Activated CD8-positive, alpha-beta T cell treated with anti-CD3 and anti-CD28 coated beads for 36 hours (primary cell): Measurements from ENCODE around the gene MYOZ3. TPM values are rescaled to one million over a fixed set of nuclear protein-coding genes. Genes with fewer than 3 reads are reported as not detected.

Source experiments
- ATAC-seq: fragments of 200-7000 bp; cut with Tn5 transposase; one replicate; pipeline ENCODE4 v1.10.0; 2021; ENCODE audit warnings: mild to moderate bottlenecking, moderate library complexity
- CTCF ChIA-PET: fragments of 350-600 bp; sonication (Branson Sonifier 250); formaldehyde crosslinking; loops from one replicate; lab custom pipeline; 2021; ENCODE audit warnings: antibody characterized with exemption; lab: Charles Lee
- POLR2A ChIA-PET: fragments of 350-600 bp; sonication (Branson Sonifier 250); formaldehyde crosslinking; loops from one replicate; lab custom pipeline; 2021; ENCODE audit warnings: antibody characterized with exemption; lab: Charles Lee
- DNase-seq: peaks from one replicate; pipeline ENCODE4 v3.0.0-alpha.2; 2020
- H3K27ac Mint-ChIP-seq: one replicate; pipeline ENCODE4 v1.8.0; 2021; ENCODE audit warnings: mild to moderate bottlenecking, mixed read lengths
- H3K27me3 Mint-ChIP-seq: one replicate; pipeline ENCODE4 v1.8.0; 2021; ENCODE audit warnings: mixed read lengths
- H3K36me3 Mint-ChIP-seq: one replicate; pipeline ENCODE4 v1.8.0; 2021; ENCODE audit warnings: low read depth, mixed read lengths
- H3K4me1 Mint-ChIP-seq: one replicate; pipeline ENCODE4 v1.8.0; 2021; ENCODE audit warnings: low read depth, mixed read lengths
- H3K4me3 Mint-ChIP-seq: one replicate; pipeline ENCODE4 v1.8.0; 2021; ENCODE audit warnings: mild to moderate bottlenecking, moderate library complexity, mixed read lengths
- H3K9me3 Mint-ChIP-seq: one replicate; pipeline ENCODE4 v1.8.0; 2021; ENCODE audit warnings: mixed read lengths
- CTCF ChIP-seq: fragments of 200-600 bp; IDR thresholded peaks from one replicate; pipeline ENCODE4 v1.8.0; 2022; ENCODE audit warnings: antibody characterized with exemption, mild to moderate bottlenecking
- intact Hi-C: fragments of 100-400 bp; cut with micrococcal nuclease; formaldehyde crosslinking; loops from one replicate; pipeline ENCODE4 v1.10.0; 2022
- total RNA-seq, 2 experiments: library from RNA; stranded (reverse); gene quantifications; one replicate each; pipeline ENCODE4 v1.2.3, GENCODE V29; 2021

Gene MYOZ3
- total RNA-seq, 2 experiments from 2014 or later: 0.11 to 0.20 TPM

GRCh38 chr5:150618588-150619281 is 42.3 kb upstream of the MYOZ3 start:
- ATAC-seq (no peak), DNase-seq (no peak)
- CTCF ChIA-PET: no interaction called here
- H3K9me3 Mint-ChIP-seq: no peaks in the 10 kb centered on the region
- no peak for TF ChIP-seq CTCF
- intact Hi-C loops: no loop called here
- POLR2A ChIA-PET: interaction anchor here (0.5 kb wide), 1 partner anchor 11 kb away, joined by 3 read pairs; no protein-coding TSS in a partner anchor
- no peak overlapping the region for H3K4me3 Mint-ChIP-seq
- H3K27ac Mint-ChIP-seq: no peak overlapping the region
- H3K27me3 Mint-ChIP-seq: no peaks in the 10 kb centered on the region
- H3K4me1 Mint-ChIP-seq: peaks cover 13% of the 10 kb centered on the region
- H3K36me3 Mint-ChIP-seq: no peaks in the 10 kb centered on the region

GRCh38 chr5:150619359-150620230 is 41.5 kb upstream of the MYOZ3 start:
- Mint-ChIP-seq H3K27me3 (peaks cover 5% of the 10 kb centered on the region), H3K27ac (no peak overlapping the region), H3K36me3 (no peaks in the 10 kb centered on the region), H3K4me1 (peaks cover 20% of the 10 kb centered on the region), H3K9me3 (no peaks in the 10 kb centered on the region), H3K4me3 (no peak overlapping the region)
- intact Hi-C loops: no loop called here
- ATAC-seq: no peak
- ChIA-PET CTCF (no interaction called here), POLR2A (interaction anchor here (0.5 kb wide), 1 partner anchor 12 kb away, joined by 3 read pairs; no protein-coding TSS in a partner anchor)
- TF ChIP-seq CTCF: no peak
- no peak for DNase-seq

- TF ChIP-seq CTCF: no peak
- Mint-ChIP-seq H3K4me3 (no peak overlapping the region), H3K27me3 (peaks cover 6% of the 10 kb centered on the region), H3K9me3 (no peaks in the 10 kb centered on the region), H3K27ac (no peak overlapping the region), H3K36me3 (no peaks in the 10 kb centered on the region), H3K4me1 (peaks cover 20% of the 10 kb centered on the region)
- intact Hi-C loops: no loop called here
- ATAC-seq: no peak
- CTCF ChIA-PET: interaction anchor here (1.4 kb wide), 1 partner anchor 35 kb away, joined by 4 read pairs; no protein-coding TSS in a partner anchor
- POLR2A ChIA-PET: no interaction called here
- DNase-seq: no peak
Observed at GRCh38 chr5:150621301-150621700, 39.8 kb upstream of the MYOZ3 start.

GRCh38 chr5:150622157-150622556 is 38.9 kb upstream of the MYOZ3 start:
- Mint-ChIP-seq H3K27ac (no peak overlapping the region), H3K36me3 (no peaks in the 10 kb centered on the region), H3K9me3 (no peaks in the 10 kb centered on the region), H3K4me1 (peaks cover 20% of the 10 kb centered on the region), H3K4me3 (no peak overlapping the region), H3K27me3 (peaks cover 9% of the 10 kb centered on the region)
- ATAC-seq (no peak), DNase-seq (no peak)
- intact Hi-C loops: no loop called here
- ChIA-PET CTCF (interaction anchor here (1.4 kb wide), 1 partner anchor 34 kb away, joined by 4 read pairs; no protein-coding TSS in a partner anchor), POLR2A (no interaction called here)
- no peak for TF ChIP-seq CTCF
